ENCODE measurements around the gene SLC44A4. TPM values are rescaled to one million over a fixed set of nuclear protein-coding genes. Genes with fewer than 3 reads are reported as not detected.
"Not testable (repeated sequence)": the region's sequence is repeated elsewhere in the genome, so short reads cannot be mapped to it uniquely, and the experiment has no call there.

SLC44A4 gene
- total RNA-seq, 2 experiments from 2014 or later: not detected

GRCh38 chr6:31834367-31835250 is 44.2 kb downstream of the SLC44A4 start:
- Mint-ChIP-seq H3K36me3 (peaks cover 56% of the 10 kb centered on the region), H3K27me3 (no peaks in the 10 kb centered on the region), H3K9me3 (ENCODE audit: low read depth) (no peaks in the 10 kb centered on the region), H3K4me3 (peak overlapping the region; percentile 99), H3K4me1 (peaks cover 54% of the 10 kb centered on the region), H3K27ac (peak overlapping the region; percentile 98)
- ATAC-seq: peak; percentile 55
- CTCF ChIA-PET: interaction anchor here (0.7 to 1.3 kb wide), 3 partner anchors 43 to 461 kb away, joined by 3 read pairs; no protein-coding TSS in a partner anchor
- peak; percentile 83 for DNase-seq

DNA sequence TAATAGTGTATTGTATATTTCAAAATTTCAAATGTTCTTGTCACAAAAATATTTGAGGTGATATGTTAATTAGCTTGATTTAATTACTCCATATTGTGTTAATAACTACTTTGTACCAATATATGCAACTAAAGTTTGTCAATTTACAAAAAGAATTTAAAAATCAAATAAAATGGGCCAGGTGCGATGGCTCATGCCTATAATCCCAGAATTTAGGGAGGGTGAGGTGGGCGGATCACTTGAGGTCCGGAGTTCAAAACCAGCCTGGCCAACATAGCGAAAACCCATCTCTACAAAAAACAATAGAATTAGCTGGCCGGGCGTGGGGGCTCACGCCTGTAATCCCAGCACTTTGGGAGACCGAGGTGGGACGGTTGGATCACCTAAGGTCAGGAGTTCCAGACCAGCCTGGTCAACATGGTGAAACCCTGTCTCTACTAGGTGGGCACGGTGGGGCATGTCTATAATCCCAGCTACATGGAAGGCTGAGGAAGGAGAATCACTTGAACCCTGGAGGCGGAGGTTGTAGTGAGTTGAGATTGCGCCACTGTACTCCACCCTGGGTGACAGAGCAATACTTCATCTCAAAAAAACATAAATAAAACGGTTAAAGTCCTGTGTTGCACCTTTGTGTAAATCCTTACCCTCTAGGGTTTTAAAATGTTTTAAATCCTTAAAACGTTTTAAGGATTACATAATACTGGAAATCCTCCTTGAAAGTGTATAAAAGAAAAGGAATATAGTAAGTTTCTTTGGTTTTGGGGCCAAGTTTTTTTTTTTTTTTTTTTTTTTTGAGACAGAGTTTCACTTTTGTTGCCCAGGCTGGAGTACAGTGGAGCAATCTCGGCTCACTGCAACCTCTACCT is 47.2 kb downstream of the SLC44A4 start:
- Mint-ChIP-seq H3K27me3 (no peaks in the 10 kb centered on the region), H3K9me3 (ENCODE audit: low read depth) (no peaks in the 10 kb centered on the region), H3K36me3 (peaks cover 27% of the 10 kb centered on the region), H3K4me1 (peaks cover 30% of the 10 kb centered on the region), H3K4me3 (peak overlapping the region; percentile 96), H3K27ac (peak overlapping the region; percentile 83)
- DNase-seq: no peak
- ATAC-seq: no peak
- CTCF ChIA-PET: interaction anchor here (0.6 to 4.5 kb wide), 21 partner anchors 13 to 1173 kb away, joined by 3 to 51 read pairs (median 6); partner anchors contain the start of genes BAG6, DDAH2, GPANK1 and HSPA1A

GRCh38 chr6:31830886-31831335 is 47.9 kb downstream of the SLC44A4 start:
- Mint-ChIP-seq H3K27ac (peak overlapping the region; percentile 83), H3K4me1 (peaks cover 32% of the 10 kb centered on the region), H3K9me3 (ENCODE audit: low read depth) (no peaks in the 10 kb centered on the region), H3K36me3 (peaks cover 20% of the 10 kb centered on the region), H3K27me3 (no peaks in the 10 kb centered on the region), H3K4me3 (peak overlapping the region; percentile 96)
- DNase-seq (no peak), ATAC-seq (no peak)
- CTCF ChIA-PET: interaction anchor here (0.6 to 4.5 kb wide), 23 partner anchors 13 to 243 kb away, joined by 3 to 51 read pairs (median 6); partner anchors contain the start of genes ABHD16A, BAG6, DDAH2 and GPANK1

DNA sequence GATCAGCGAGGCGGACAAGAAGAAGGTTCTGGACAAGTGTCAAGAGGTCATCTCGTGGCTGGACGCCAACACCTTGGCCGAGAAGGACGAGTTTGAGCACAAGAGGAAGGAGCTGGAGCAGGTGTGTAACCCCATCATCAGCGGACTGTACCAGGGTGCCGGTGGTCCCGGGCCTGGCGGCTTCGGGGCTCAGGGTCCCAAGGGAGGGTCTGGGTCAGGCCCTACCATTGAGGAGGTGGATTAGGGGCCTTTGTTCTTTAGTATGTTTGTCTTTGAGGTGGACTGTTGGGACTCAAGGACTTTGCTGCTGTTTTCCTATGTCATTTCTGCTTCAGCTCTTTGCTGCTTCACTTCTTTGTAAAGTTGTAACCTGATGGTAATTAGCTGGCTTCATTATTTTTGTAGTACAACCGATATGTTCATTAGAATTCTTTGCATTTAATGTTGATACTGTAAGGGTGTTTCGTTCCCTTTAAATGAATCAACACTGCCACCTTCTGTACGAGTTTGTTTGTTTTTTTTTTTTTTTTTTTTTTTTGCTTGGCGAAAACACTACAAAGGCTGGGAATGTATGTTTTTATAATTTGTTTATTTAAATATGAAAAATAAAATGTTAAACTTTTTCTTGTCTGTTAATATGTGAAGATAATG is 49.0 kb downstream of the SLC44A4 start:
- peak overlapping the region; percentile 96 for H3K4me3 Mint-ChIP-seq
- H3K4me1 Mint-ChIP-seq: peaks cover 42% of the 10 kb centered on the region
- ATAC-seq (no peak), DNase-seq (no peak)
- H3K27me3 Mint-ChIP-seq: no peaks in the 10 kb centered on the region
- no peaks in the 10 kb centered on the region for H3K9me3 Mint-ChIP-seq (ENCODE audit: low read depth)
- H3K36me3 Mint-ChIP-seq: peaks cover 12% of the 10 kb centered on the region
- peak overlapping the region; percentile 83 for H3K27ac Mint-ChIP-seq
- CTCF ChIA-PET: interaction anchor here (0.6 to 4.5 kb wide), 33 partner anchors 9 to 252 kb away, joined by 3 to 51 read pairs (median 5); partner anchors contain the start of genes ABHD16A, BAG6, DDAH2 and GPANK1

DNA sequence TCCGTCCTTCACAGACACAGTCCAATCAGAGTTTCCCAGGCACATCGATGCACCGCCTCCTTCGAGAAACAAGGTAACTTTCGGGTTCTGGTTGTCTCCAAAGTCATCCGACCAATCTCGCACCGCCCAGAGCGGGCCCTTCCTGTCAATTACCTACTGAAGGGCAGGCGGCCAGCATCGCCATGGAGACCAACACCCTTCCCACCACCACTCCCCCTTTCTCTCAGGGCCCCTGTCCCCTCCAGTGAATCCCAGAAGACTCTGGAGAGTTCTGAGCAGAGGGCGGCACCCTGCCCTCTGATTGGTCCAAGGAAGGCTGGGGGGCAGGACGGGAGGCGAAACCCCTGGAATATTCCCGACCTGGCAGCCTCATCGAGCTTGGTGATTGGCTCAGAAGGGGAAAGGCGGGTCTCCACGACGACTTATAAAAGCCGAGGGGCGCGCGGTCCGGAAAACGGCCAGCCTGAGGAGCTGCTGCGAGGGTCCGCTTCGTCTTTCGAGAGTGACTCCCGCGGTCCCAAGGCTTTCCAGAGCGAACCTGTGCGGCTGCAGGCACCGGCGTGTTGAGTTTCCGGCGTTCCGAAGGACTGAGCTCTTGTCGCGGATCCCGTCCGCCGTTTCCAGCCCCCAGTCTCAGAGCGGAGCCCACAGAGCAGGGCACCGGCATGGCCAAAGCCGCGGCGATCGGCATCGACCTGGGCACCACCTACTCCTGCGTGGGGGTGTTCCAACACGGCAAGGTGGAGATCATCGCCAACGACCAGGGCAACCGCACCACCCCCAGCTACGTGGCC is 51.3 kb downstream of the SLC44A4 start, which contains the start of gene HSPA1B:
Gene HSPA1B (plus strand): TSS at position 453 of the 794 bp plus-strand sequence. CDS start 213 bp downstream, at position 666.
- H3K27ac Mint-ChIP-seq: peak within 1 kb of the TSS; percentile 97
- H3K36me3 Mint-ChIP-seq: peaks cover 12% of the 10 kb centered on the region
- H3K4me1 Mint-ChIP-seq: peaks cover 52% of the 10 kb centered on the region
- H3K27me3 Mint-ChIP-seq: no peaks in the 10 kb centered on the region
- peak; percentile 99 for DNase-seq
- no peaks in the 10 kb centered on the region for H3K9me3 Mint-ChIP-seq (ENCODE audit: low read depth)
- CTCF ChIA-PET: interaction anchor here (0.6 to 2.2 kb wide), 18 partner anchors 9 to 245 kb away, joined by 3 to 12 read pairs (median 4); partner anchors contain the start of genes ABHD16A, HSPA1A, HSPA1L and LSM2
- peak; percentile 82 for ATAC-seq
- H3K4me3 Mint-ChIP-seq: peak within 1 kb of the TSS; percentile 85

GRCh38 chr6:31826793-31827285 is 52.0 kb downstream of the SLC44A4 start:
- DNase-seq: peak; percentile 66
- Mint-ChIP-seq H3K27ac (peak overlapping the region; percentile 97), H3K36me3 (peaks cover 12% of the 10 kb centered on the region), H3K4me1 (peaks cover 52% of the 10 kb centered on the region), H3K27me3 (no peaks in the 10 kb centered on the region), H3K4me3 (peak overlapping the region; percentile 85), H3K9me3 (ENCODE audit: low read depth) (no peaks in the 10 kb centered on the region)
- ATAC-seq: peak; percentile 10
- CTCF ChIA-PET: interaction anchor here (0.6 to 2.2 kb wide), 19 partner anchors 9 to 245 kb away, joined by 3 to 12 read pairs (median 4); partner anchors contain the start of genes CLIC1, GPANK1, HSPA1A and HSPA1L

DNA sequence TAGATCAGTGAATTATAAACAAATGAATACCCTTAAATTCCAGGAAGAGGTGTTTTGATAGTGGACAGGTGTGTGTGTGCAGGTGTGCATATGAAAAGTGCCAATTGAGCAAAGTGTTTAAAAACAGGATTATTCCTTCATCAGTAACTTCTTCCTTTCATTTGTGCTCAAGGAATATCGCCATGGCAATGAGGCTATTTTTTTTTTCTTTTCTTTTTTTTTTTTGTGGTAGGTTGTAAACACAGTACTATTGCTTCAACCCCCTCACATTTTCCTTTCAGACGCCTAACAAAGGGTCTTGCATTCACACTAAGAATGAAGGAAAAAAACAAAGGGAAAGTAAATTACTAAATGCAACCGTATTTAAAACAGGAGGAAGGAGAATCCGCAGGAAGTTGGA is 53.2 kb downstream of the SLC44A4 start:
- H3K9me3 Mint-ChIP-seq (ENCODE audit: low read depth): no peaks in the 10 kb centered on the region
- H3K4me1 Mint-ChIP-seq: peaks cover 50% of the 10 kb centered on the region
- ATAC-seq (no peak), DNase-seq (no peak)
- H3K27me3 Mint-ChIP-seq: no peaks in the 10 kb centered on the region
- CTCF ChIA-PET: interaction anchor here (1.2 to 1.3 kb wide), 2 partner anchors 19 to 95 kb away, joined by 3 to 4 read pairs; partner anchors contain the start of gene LSM2
- peaks cover 7% of the 10 kb centered on the region for H3K36me3 Mint-ChIP-seq
- peak overlapping the region; percentile 97 for H3K27ac Mint-ChIP-seq
- peak overlapping the region; percentile 85 for H3K4me3 Mint-ChIP-seq

- peak overlapping the region; percentile 54 for H3K27ac Mint-ChIP-seq
- not testable (repeated sequence) for DNase-seq; H3K36me3 Mint-ChIP-seq; ATAC-seq; H3K9me3 Mint-ChIP-seq (ENCODE audit: low read depth); H3K27me3 Mint-ChIP-seq; H3K4me3 Mint-ChIP-seq
- peaks cover 61% of the 10 kb centered on the region for H3K4me1 Mint-ChIP-seq
- CTCF ChIA-PET: interaction anchor here (0.6 to 1.7 kb wide), 4 partner anchors 10 to 86 kb away, joined by 4 to 7 read pairs (median 4); partner anchors contain the start of gene VARS1
Observed at GRCh38 chr6:31823592-31824196, 55.1 kb downstream of the SLC44A4 start.

- Mint-ChIP-seq H3K36me3 (peaks cover 11% of the 10 kb centered on the region), H3K4me3 (peak overlapping the region; percentile 93), H3K9me3 (ENCODE audit: low read depth) (no peaks in the 10 kb centered on the region), H3K27me3 (no peaks in the 10 kb centered on the region), H3K27ac (peak overlapping the region; percentile 94), H3K4me1 (peaks cover 73% of the 10 kb centered on the region)
- CTCF ChIA-PET: interaction anchor here (1.3 to 3.3 kb wide), 8 partner anchors 8 to 119 kb away, joined by 3 to 10 read pairs (median 4); partner anchors contain the start of genes ABHD16A, LSM2 and VARS1
- DNase-seq: peak; percentile 76
- peak; percentile 44 for ATAC-seq
Observed at GRCh38 chr6:31822036-31822821, 56.6 kb downstream of the SLC44A4 start.

- H3K27ac Mint-ChIP-seq: peak overlapping the region; percentile 94
- CTCF ChIA-PET: interaction anchor here (1.3 to 3.3 kb wide), 6 partner anchors 8 to 118 kb away, joined by 3 to 10 read pairs (median 4); partner anchors contain the start of genes ABHD16A, LSM2 and VARS1
- ATAC-seq: peak; percentile 46
- no peaks in the 10 kb centered on the region for H3K27me3 Mint-ChIP-seq
- H3K9me3 Mint-ChIP-seq (ENCODE audit: low read depth): no peaks in the 10 kb centered on the region
- DNase-seq: peak; percentile 67
- H3K4me1 Mint-ChIP-seq: peaks cover 66% of the 10 kb centered on the region
- peaks cover 11% of the 10 kb centered on the region for H3K36me3 Mint-ChIP-seq
- H3K4me3 Mint-ChIP-seq: peak overlapping the region; percentile 93
Observed at GRCh38 chr6:31821301-31822035, 57.3 kb downstream of the SLC44A4 start.
